ENCODE results near the gene LGR4. TPM values are rescaled to one million over a fixed set of nuclear protein-coding genes. Genes with fewer than 3 reads are reported as not detected.

The LGR4 gene
- total and polyA plus RNA-seq, 2 of the 13 experiments (the other 11 are each of a cell fraction or from before 2014, with no cell fraction given): 42.1 to 68.7 TPM

GRCh38 chr11:27475622-27476021, 3.0 kb upstream of the LGR4 start (continued):
- TF ChIP-seq ZBTB43 (CRISPR knock-in tag; conservative IDR thresholded peaks at IDR 0.05) (0 out of 2 replicates have a peak, but pooled peaks have one; percentile 23), CBX5 (CRISPR knock-in tag; IDR thresholded peaks at IDR 0.05; ENCODE audit: borderline replicate concordance) (0 out of 2 replicates have a peak, but pooled peaks have one; percentile 50), JARID2 (CRISPR knock-in tag; IDR thresholded peaks at IDR 0.05; ENCODE audit: insufficient replicate concordance) (no peak), KLF6 (CRISPR knock-in tag; IDR thresholded peaks at IDR 0.05) (no peak), ZNF232 (CRISPR knock-in tag; IDR thresholded peaks at IDR 0.05; ENCODE audit: borderline replicate concordance) (0 out of 2 replicates have a peak, but pooled peaks have one; percentile 24), ZNF557 (CRISPR knock-in tag; IDR thresholded peaks at IDR 0.05) (no peak), CEBPB (IDR thresholded peaks at IDR 0.05; ENCODE audit: borderline replicate concordance, low read depth, low read length) (peak; percentile 4; the same call in 1 of the 2 replicates), TFE3 (CRISPR knock-in tag; IDR thresholded peaks at IDR 0.05) (0 out of 2 replicates have a peak, but pooled peaks have one; percentile 35), CREB1 (IDR thresholded peaks at IDR 0.05) (no peak), CREB1 (CRISPR knock-in tag; IDR thresholded peaks at IDR 0.05) (no peak; the same call in 1 of the 2 replicates), ZNF282 (IDR thresholded peaks at IDR 0.05; ENCODE audit: partially characterized antibody) (no peak), SATB2 (CRISPR knock-in tag; IDR thresholded peaks at IDR 0.05) (no peak), MAFG (CRISPR knock-in tag; IDR thresholded peaks at IDR 0.05) (no peak), SMYD3 (CRISPR knock-in tag; IDR thresholded peaks at IDR 0.05) (no peak), ZNF296 (CRISPR knock-in tag; conservative IDR thresholded peaks at IDR 0.05) (no peak), PCBP1 (IDR thresholded peaks at IDR 0.05; ENCODE audit: borderline replicate concordance, low read depth, low read length) (no peak), DMAP1 (CRISPR knock-in tag; IDR thresholded peaks at IDR 0.05) (peak; percentile 66; the same call in 1 of the 2 replicates), JUND (CRISPR knock-in tag; IDR thresholded peaks at IDR 0.05) (no peak), FOXO4 (CRISPR knock-in tag; conservative IDR thresholded peaks at IDR 0.05) (no peak), HMG20B (CRISPR knock-in tag; conservative IDR thresholded peaks at IDR 0.05) (peak; percentile 67; the same call in 1 of the 2 replicates), CHD2 (IDR thresholded peaks at IDR 0.05; ENCODE audit: low read depth, low read length) (no peak), ELF3 (CRISPR knock-in tag; IDR thresholded peaks at IDR 0.05) (peak; percentile 65)
- TF ChIP-seq, protein P1, sequence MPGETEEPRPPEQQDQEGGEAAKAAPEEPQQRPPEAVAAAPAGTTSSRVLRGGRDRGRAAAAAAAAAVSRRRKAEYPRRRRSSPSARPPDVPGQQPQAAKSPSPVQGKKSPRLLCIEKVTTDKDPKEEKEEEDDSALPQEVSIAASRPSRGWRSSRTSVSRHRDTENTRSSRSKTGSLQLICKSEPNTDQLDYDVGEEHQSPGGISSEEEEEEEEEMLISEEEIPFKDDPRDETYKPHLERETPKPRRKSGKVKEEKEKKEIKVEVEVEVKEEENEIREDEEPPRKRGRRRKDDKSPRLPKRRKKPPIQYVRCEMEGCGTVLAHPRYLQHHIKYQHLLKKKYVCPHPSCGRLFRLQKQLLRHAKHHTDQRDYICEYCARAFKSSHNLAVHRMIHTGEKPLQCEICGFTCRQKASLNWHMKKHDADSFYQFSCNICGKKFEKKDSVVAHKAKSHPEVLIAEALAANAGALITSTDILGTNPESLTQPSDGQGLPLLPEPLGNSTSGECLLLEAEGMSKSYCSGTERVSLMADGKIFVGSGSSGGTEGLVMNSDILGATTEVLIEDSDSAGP (CRISPR knock-in tag; IDR thresholded peaks at IDR 0.05; ENCODE audit: borderline replicate concordance): no peak; the same call in 1 of the 2 replicates

Measured in HepG2 (cell line).